Naive B cell (primary cell): Measurements from ENCODE around the gene SPG21. TPM values are rescaled to one million over a fixed set of nuclear protein-coding genes. Genes with fewer than 3 reads are reported as not detected.

Experiments used
- ATAC-seq, 2 donors: fragments of 150-1000 bp; cut with Tn5 transposase; 2 replicates each; pipeline ENCODE4 v1.10.0; 2021; ENCODE audit warnings: low read depth in 2 of 2, mild to moderate bottlenecking in 2 of 2, moderate library complexity in 2 of 2
- DNase-seq: peaks from one replicate; pipeline ENCODE4 v3.0.0; 2022
- H3K27ac Mint-ChIP-seq, 6 donors: one replicate each; pipeline ENCODE4 v1.8.0; 2020 to 2022; ENCODE audit warnings: mild to moderate bottlenecking in 6 of 6, mixed read lengths in 6 of 6, moderate library complexity in 5 of 6, inconsistent platforms in 2 of 6
- H3K27me3 Mint-ChIP-seq, 3 donors: one replicate each; pipeline ENCODE4 v1.8.0; 2021 to 2022; ENCODE audit warnings: mixed read lengths in 3 of 3, mild to moderate bottlenecking in 1 of 3
- H3K36me3 Mint-ChIP-seq, 2 donors: one replicate each; pipeline ENCODE4 v1.8.0; 2020 to 2022; ENCODE audit warnings: mixed read lengths in 2 of 2, inconsistent platforms in 1 of 2, mild to moderate bottlenecking in 1 of 2
- H3K4me1 Mint-ChIP-seq, 3 donors: one replicate each; pipeline ENCODE4 v1.8.0; 2020 to 2022; ENCODE audit warnings: mixed read lengths in 3 of 3, inconsistent platforms in 1 of 3, mild to moderate bottlenecking in 1 of 3, moderate library complexity in 1 of 3
- H3K4me3 Mint-ChIP-seq, 8 donors: one replicate each; pipeline ENCODE4 v1.8.0; 2020 to 2022; ENCODE audit warnings: mild to moderate bottlenecking in 8 of 8, mixed read lengths in 8 of 8, moderate library complexity in 8 of 8, inconsistent platforms in 2 of 8
- H3K9me3 Mint-ChIP-seq, 7 donors: one replicate each; pipeline ENCODE4 v1.8.0; 2020 to 2022; ENCODE audit warnings: mixed read lengths in 7 of 7, mild to moderate bottlenecking in 5 of 7, inconsistent platforms in 2 of 7, moderate library complexity in 1 of 7
- polyA plus RNA-seq, 6 donors: library from polyadenylated mRNA; unstranded; fragments of 300-500 nt; fragmentation: Illumina TruSeq; gene quantifications; one replicate each; pipeline ENCODE4 v1.2.3, GENCODE V29; 2021; ENCODE audit warnings: low read depth in 6 of 6

Gene SPG21
- polyA plus RNA-seq, 6 donors from 2014 or later = 190 to 258 (median 205) TPM

DNA sequence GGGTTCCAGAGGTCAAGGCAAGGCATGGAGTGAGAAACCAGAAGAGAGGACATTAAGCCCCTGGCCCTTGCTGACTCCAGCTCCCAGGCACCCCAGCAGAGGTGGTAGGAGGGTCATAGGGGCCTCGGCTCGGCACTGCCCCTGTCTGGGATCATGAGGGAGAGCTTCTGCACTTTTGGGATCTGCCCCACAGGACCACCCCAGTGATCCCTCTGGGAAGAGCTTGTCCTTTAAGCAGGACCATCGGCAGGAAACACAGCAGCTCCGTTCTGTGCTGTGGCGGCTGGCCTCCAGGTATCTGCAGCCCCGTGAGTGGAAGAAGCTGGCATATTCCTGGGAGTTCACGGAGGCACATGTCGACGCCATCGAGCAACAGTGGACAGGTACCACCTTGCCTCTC is 42.5 kb downstream of the SPG21 start:
- H3K36me3 Mint-ChIP-seq = peaks cover 0 to 8% of the 10 kb centered on the region in 2 donors
- H3K9me3 Mint-ChIP-seq = peaks cover 0 to 11% (median 4%) of the 10 kb centered on the region in 7 donors
- H3K27ac Mint-ChIP-seq = peak overlapping the region in 3 of 6 donors; percentile 7 to 63 (median 48)
- peaks cover 10 to 15% (median 12%) of the 10 kb centered on the region in 3 donors for H3K4me1 Mint-ChIP-seq
- DNase-seq (no peak), ATAC-seq (no peak)
- H3K4me3 Mint-ChIP-seq = no peak overlapping the region
- no peaks in the 10 kb centered on the region for H3K27me3 Mint-ChIP-seq

DNA sequence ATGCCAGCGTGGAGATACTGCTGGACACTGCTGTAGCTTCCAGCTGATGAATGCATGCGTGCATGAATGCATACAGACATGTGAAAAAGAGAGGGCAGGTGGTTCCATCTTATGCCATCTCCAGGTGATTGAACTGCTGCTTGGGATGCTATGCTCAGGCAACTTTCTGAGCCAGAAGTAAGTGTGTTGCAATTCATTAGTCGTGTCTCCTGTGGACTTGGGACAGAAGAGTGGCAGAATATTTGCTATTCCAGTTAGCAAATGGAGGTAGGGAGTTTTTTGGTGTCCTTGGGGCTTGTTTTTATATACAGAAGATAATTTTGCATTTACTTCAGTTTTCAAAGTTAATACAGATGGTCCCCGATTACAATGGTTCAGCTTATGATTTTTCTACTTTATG is 44.8 kb downstream of the SPG21 start:
- H3K4me3 Mint-ChIP-seq = no peak overlapping the region
- no peaks in the 10 kb centered on the region for H3K36me3 Mint-ChIP-seq
- H3K9me3 Mint-ChIP-seq = no peaks in the 10 kb centered on the region
- H3K27me3 Mint-ChIP-seq = no peaks in the 10 kb centered on the region
- DNase-seq = no peak
- H3K27ac Mint-ChIP-seq = peak overlapping the region in 1 of 6 donors; percentile 67
- no peaks in the 10 kb centered on the region for H3K4me1 Mint-ChIP-seq
- no peak for ATAC-seq

DNA sequence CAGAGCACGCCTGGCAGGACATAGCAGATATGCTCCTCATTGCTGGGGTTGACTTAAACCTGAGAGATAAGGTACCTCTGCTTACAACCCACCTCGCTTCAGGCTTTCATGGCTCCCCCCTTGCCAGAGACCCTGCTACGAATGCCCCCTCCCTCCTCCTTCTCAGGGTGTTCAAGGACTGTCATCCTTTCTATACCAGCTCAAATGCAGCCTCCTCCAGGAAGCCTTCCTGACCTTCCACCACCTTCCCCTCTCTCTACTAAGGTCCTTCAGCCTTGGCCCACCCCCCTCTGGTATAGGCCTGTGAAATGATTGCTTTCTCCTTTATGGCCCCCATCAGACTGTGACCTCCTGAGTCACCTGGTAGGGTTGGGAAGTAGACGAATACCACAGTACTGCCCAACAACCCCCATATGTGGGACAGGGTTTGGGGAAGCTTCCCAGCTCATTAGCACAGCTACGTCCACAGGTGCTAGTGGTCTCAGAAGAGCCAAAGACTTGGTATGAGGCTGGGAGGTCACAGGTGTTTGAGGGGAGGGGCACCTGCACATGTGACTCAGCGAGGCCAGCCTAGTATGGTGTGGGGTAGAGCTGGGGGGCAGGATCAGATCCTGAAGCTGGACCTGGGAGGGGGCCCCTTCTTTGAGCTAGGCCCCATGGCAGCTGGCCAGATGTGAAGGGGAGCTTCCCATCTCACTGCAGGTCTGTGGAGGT is 46.0 kb downstream of the SPG21 start:
- H3K36me3 Mint-ChIP-seq = no peaks in the 10 kb centered on the region
- no peaks in the 10 kb centered on the region for H3K27me3 Mint-ChIP-seq
- peak overlapping the region in 2 of 6 donors; percentile 33 to 55 for H3K27ac Mint-ChIP-seq
- no peak for ATAC-seq
- H3K9me3 Mint-ChIP-seq = no peaks in the 10 kb centered on the region
- H3K4me1 Mint-ChIP-seq = no peaks in the 10 kb centered on the region
- no peak for DNase-seq
- H3K4me3 Mint-ChIP-seq = no peak overlapping the region

DNA sequence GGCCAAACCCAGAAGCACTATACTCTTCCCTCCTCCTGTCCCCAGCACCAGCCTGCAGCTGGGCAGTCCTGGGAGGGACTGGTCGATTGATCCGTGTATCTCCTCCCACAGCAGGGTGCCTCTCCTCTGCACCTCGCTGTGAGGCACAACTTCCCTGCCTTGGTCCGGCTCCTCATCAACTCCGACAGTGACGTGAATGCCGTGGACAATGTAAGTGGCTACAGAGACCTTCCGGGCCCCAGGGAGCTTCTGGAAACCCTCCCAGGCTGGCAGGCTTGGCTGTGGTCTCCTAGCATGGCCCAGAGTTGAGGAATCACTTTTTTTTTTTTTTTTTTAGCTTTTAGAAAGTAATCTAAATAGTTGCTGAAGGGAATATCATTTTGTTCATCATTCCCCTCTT is 47.4 kb downstream of the SPG21 start:
- Mint-ChIP-seq H3K9me3 (no peaks in the 10 kb centered on the region), H3K36me3 (no peaks in the 10 kb centered on the region), H3K27ac (peak overlapping the region in 1 of 6 donors; percentile 34), H3K4me1 (no peaks in the 10 kb centered on the region), H3K4me3 (no peak overlapping the region), H3K27me3 (no peaks in the 10 kb centered on the region)
- DNase-seq = no peak
- ATAC-seq = no peak

DNA sequence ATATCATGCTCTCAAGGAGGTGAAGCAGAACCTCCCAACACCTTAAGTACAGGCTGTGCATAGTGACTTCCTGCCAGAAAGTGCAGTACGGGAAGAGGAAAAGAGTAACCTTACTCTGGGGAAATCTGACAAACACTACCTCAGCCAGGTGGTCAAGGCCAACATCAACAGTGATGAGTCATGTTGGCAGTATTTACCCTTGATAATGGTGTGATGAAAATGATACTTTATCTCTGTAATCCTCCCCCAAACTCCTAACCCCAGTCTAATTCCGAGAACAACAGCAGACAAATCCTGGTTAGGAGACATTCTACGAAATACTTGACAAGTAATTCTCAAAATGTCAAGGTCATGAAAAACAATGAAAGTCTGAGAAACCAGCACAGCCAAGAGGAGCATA is 51.5 kb downstream of the SPG21 start:
- no peaks in the 10 kb centered on the region for H3K4me1 Mint-ChIP-seq
- ATAC-seq = no peak
- H3K27me3 Mint-ChIP-seq = no peaks in the 10 kb centered on the region
- H3K9me3 Mint-ChIP-seq = no peaks in the 10 kb centered on the region
- no peak overlapping the region for H3K27ac Mint-ChIP-seq
- DNase-seq = no peak
- H3K4me3 Mint-ChIP-seq = no peak overlapping the region
- H3K36me3 Mint-ChIP-seq = peaks cover 0 to 5% of the 10 kb centered on the region in 2 donors

DNA sequence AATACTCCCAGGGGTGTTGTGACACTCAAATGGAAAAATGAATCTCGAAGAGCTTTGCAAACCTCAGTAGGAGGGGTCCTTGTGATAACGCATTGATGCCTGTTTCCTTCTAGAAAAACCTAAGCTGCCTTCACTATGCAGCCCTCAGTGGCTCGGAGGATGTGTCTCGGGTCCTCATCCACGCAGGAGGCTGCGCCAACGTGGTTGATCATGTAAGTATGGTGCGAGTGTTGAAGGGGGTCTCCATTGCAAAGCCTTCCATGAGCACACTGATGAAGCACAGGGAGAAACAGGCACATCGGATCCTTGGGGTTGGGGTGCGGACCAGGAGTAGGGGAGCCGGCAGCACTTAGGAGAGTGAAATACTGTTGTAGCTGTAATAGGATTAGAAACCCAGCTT is 55.7 kb downstream of the SPG21 start:
- no peak overlapping the region for H3K27ac Mint-ChIP-seq
- peaks cover 0 to 10% (median 8%) of the 10 kb centered on the region in 3 donors for H3K4me1 Mint-ChIP-seq
- peaks cover 5 to 7% of the 10 kb centered on the region in 2 donors for H3K36me3 Mint-ChIP-seq
- no peaks in the 10 kb centered on the region for H3K27me3 Mint-ChIP-seq
- DNase-seq (no peak), ATAC-seq (no peak)
- no peak overlapping the region for H3K4me3 Mint-ChIP-seq
- H3K9me3 Mint-ChIP-seq = no peaks in the 10 kb centered on the region

DNA sequence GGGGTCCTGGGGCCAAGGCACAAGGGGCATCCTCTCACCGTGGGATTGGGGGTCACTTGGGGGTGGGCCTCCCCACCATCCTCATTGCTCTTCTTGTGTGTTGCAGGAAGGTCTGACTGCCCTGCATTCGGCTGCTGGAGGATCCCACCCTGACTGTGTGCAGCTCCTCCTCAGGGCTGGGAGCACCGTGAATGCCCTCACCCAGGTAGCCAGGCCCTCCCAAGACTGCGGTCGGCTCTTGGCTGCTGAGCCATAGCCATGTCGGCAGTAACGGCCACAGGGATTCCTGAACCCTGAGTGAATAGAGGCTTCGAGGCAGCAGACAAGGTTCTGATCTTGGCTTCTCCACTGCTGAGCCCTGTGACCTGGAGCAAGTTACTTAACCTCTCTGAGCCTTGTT is 58.3 kb downstream of the SPG21 start:
- H3K27me3 Mint-ChIP-seq = no peaks in the 10 kb centered on the region
- DNase-seq (no peak), ATAC-seq (no peak)
- H3K9me3 Mint-ChIP-seq = no peaks in the 10 kb centered on the region
- H3K4me3 Mint-ChIP-seq = no peak overlapping the region
- H3K4me1 Mint-ChIP-seq = peaks cover 0 to 21% (median 19%) of the 10 kb centered on the region in 3 donors
- H3K27ac Mint-ChIP-seq = peak overlapping the region in 1 of 6 donors; percentile 9
- peaks cover 5 to 7% of the 10 kb centered on the region in 2 donors for H3K36me3 Mint-ChIP-seq

DNA sequence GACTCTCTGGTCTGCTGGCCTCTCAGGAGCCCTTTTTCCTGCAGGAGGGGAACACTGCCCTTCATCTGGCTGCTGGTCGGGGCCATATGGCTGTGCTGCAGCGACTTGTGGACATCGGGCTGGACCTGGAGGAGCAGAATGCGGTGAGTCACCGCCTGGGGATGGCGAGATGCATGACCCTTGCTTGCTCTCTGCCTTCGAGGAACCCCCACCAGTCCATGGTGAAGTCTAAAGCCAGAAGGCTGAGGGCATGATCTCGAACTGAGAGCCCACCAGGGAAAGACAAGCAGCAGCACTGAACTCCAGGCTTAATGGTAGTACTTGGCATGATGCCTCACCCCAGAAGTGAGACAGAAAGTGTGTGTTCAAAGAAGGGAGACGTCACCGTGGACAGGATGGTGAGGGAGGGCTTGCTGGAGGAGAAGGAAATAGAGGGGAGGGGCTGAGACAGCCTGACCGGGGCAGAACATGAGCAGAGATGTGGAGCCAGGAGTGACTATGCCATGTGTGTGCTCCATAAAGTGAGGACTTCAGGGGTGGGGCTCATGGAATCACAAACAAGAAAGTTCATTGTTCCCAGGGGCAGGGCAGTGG is 58.8 kb downstream of the SPG21 start:
- H3K27me3 Mint-ChIP-seq = no peaks in the 10 kb centered on the region
- peaks cover 5 to 7% of the 10 kb centered on the region in 2 donors for H3K36me3 Mint-ChIP-seq
- no peak overlapping the region for H3K4me3 Mint-ChIP-seq
- no peak for ATAC-seq
- no peak for DNase-seq
- peaks cover 0 to 22% (median 19%) of the 10 kb centered on the region in 3 donors for H3K4me1 Mint-ChIP-seq
- H3K27ac Mint-ChIP-seq = no peak overlapping the region
- H3K9me3 Mint-ChIP-seq = no peaks in the 10 kb centered on the region

DNA sequence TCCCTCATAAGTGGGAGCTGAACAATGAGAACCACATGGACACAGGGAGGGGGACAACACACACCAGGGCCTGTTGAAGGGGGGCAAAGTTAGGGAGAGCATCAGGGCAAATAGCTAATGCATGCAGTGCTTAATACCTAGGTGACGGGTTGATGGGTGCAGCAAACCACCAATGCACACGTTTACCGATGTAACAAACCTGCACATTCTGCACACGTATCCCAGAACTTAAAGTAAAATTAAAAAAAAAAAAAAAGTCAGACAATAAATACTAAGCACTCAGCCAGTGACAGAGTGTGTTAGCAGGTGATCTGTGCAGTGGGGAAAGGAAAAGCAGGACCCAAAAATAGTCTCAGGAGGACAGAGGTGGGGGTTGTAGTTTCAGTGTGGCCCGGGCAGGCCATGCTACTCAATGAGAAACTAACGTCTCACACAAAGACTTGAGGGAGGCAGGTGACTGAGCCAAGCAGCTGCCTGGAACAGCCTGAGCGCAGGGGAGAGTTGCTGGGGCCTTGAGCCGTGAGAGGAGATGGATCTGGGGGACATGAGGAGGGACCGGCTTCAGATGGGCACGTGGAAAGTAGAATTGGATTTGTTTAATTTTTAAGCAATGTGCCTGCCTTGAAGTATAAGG is 59.6 kb downstream of the SPG21 start:
- peaks cover 5 to 7% of the 10 kb centered on the region in 2 donors for H3K36me3 Mint-ChIP-seq
- ATAC-seq = no peak
- peaks cover 0 to 23% (median 22%) of the 10 kb centered on the region in 3 donors for H3K4me1 Mint-ChIP-seq
- H3K27ac Mint-ChIP-seq = no peak overlapping the region
- no peaks in the 10 kb centered on the region for H3K9me3 Mint-ChIP-seq
- peak overlapping the region in 1 of 8 donors; percentile 6 for H3K4me3 Mint-ChIP-seq
- no peak for DNase-seq
- H3K27me3 Mint-ChIP-seq = no peaks in the 10 kb centered on the region

DNA sequence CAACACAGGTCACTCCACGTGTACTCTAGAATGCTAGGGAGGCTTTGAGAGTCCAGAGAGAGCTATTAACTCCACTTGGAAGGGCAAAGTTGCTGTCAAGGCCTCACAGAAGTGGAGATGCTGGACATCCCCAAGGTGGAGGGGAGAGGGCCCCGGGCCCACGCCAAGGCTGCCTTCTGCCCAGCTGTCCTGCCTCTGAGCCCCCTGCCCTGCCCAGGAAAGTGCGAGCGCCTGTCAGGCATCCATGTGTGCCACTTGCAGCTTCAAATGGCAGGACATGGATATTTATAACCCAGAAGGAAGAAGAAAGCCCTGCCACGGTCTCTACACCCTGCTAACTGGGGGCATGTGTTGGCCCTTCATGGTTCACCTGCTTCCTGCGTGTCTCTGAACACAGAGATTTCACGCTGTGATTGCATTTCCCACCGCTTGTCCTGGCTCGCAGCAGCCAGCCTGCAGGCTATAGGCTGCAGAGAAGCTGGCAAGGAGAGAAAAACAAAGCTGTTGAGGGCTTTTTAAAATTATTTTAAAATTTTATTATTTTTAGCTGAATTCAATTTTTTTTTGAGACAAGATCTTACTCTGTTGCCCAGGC is 61.0 kb downstream of the SPG21 start:
- Mint-ChIP-seq H3K36me3 (peaks cover under 1 to 7% of the 10 kb centered on the region in 2 donors), H3K9me3 (no peaks in the 10 kb centered on the region), H3K27me3 (no peaks in the 10 kb centered on the region), H3K4me1 (peaks cover 0 to 23% (median 22%) of the 10 kb centered on the region in 3 donors), H3K4me3 (peak overlapping the region in 5 of 8 donors; percentile 51 to 78 (median 72)), H3K27ac (peak overlapping the region in 2 of 6 donors; percentile 60 to 88)
- DNase-seq = no peak
- peak; percentile 44 to 78 for ATAC-seq

DNA sequence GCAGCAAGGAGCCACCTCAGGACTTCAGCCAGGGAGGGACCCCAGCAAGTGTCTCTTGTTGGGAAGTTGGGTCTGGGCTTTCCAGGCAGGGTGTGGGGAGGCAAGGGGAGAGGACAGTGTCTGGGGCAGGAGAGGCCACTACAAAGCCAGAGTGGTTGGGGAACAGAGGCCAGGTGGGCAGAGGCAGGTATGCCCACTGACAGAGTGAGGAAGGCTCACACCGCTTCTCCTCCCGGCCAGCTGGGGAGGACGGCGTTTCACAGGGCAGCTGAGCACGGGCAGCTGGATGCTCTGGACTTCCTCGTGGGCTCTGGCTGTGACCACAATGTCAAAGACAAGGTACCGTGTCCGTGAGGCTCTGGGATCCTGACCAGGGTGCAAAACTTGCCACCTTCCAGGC is 63.1 kb downstream of the SPG21 start:
- Mint-ChIP-seq H3K9me3 (no peaks in the 10 kb centered on the region), H3K27ac (peak overlapping the region in 1 of 6 donors; percentile 9), H3K4me3 (peak overlapping the region in 1 of 8 donors; percentile 49), H3K4me1 (peaks cover 0 to 23% (median 22%) of the 10 kb centered on the region in 3 donors), H3K36me3 (no peaks in the 10 kb centered on the region), H3K27me3 (no peaks in the 10 kb centered on the region)
- no peak for DNase-seq
- ATAC-seq = no peak

DNA sequence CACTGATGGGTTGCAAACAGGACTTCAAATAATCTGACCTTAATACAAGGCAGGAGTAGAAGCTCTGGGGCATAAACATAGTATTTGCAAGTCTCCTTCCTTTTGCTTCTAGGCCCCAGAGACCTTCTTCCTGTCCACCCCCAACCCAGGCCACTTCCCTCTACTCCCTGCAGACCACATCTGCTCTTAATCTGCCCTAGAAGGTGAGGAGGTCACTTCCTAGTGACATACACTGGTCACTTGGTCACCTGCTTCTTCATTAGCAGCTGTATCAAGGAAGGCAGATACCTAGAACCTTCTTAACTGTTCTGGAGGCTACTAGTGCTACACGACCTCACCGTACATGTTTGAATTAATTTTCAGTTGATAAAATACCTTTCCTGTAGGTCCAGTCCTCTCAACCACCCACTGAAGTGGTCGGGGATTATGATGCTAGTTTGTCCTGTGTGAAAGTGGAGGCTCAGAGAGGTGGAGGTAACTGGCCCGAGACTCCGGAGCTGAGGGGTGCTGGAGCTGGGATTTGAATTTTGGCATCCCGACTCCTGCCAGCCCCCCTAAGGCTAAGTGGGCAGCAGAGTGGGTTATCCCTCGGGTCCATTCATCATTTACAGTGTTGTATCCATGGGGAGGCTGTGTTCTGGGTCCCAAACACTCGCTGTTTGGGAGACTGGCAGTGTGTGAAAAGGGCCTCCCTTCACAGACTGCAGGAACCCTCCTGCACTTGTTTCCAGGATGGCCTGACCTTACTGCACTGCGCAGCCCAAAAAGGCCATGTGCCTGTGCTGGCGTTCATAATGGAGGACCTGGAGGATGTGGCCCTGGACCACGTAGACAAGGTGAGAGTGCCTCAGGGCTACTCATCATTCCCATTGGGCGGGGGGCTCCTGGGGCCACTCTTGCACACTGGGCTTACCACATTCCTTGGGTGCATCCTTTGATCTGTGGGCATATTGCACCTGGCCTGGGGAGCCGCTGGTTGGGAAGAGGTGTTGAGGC is 64.1 kb downstream of the SPG21 start:
- peak overlapping the region in 2 of 6 donors; percentile 1 to 47 for H3K27ac Mint-ChIP-seq
- peak overlapping the region in 1 of 8 donors; percentile 76 for H3K4me3 Mint-ChIP-seq

More for the DNA sequence above, 64.1 kb downstream of the SPG21 start:
- no peak for DNase-seq
- Mint-ChIP-seq H3K27me3 (no peaks in the 10 kb centered on the region), H3K9me3 (no peaks in the 10 kb centered on the region), H3K4me1 (peaks cover 0 to 20% (median 19%) of the 10 kb centered on the region in 3 donors), H3K36me3 (no peaks in the 10 kb centered on the region)
- no peak for ATAC-seq
